ENCODE results near the gene MCM5.

DNA sequence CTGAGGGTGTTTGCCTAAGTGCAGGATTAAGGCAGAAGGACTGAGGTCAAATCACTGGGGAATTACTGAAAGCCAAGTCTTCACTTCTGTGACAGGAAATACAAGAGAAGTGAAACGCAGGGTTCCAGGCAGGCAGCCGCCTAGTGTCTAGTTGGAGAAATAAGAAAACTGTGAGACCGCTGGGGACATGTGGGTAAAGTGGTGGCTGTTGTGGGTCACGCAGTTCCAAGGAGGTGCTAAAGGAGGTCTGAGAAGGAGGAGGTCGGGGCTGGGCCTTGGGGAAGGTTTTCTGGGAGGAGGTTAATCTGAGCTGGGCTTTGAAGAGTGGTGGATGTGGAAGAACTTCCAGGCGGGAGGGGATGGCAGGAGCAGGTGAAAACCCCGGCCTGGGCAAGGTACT is 11.2 kb downstream of the MCM5 start:
- TF ChIP-seq EZH2 (optimal IDR thresholded peaks at IDR 0.05; ENCODE audit: low read depth, low read length) (no peak), EZH2phosphoT487 (IDR thresholded peaks at IDR 0.05; ENCODE audit: low read length) (no peak)
- TF ChIP-seq, protein P1, sequence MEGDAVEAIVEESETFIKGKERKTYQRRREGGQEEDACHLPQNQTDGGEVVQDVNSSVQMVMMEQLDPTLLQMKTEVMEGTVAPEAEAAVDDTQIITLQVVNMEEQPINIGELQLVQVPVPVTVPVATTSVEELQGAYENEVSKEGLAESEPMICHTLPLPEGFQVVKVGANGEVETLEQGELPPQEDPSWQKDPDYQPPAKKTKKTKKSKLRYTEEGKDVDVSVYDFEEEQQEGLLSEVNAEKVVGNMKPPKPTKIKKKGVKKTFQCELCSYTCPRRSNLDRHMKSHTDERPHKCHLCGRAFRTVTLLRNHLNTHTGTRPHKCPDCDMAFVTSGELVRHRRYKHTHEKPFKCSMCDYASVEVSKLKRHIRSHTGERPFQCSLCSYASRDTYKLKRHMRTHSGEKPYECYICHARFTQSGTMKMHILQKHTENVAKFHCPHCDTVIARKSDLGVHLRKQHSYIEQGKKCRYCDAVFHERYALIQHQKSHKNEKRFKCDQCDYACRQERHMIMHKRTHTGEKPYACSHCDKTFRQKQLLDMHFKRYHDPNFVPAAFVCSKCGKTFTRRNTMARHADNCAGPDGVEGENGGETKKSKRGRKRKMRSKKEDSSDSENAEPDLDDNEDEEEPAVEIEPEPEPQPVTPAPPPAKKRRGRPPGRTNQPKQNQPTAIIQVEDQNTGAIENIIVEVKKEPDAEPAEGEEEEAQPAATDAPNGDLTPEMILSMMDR (IDR thresholded peaks at IDR 0.05; ENCODE audit: low read length), result no peak
